Measurements from ENCODE around the gene RPL14. TPM values are rescaled to one million over a fixed set of nuclear protein-coding genes. Genes with fewer than 3 reads are reported as not detected.

The RPL14 gene
- total and polyA plus RNA-seq, 2 of the 13 experiments (the other 11 are each of a cell fraction or from before 2014, with no cell fraction given) = 502 to 1,291 TPM

DNA sequence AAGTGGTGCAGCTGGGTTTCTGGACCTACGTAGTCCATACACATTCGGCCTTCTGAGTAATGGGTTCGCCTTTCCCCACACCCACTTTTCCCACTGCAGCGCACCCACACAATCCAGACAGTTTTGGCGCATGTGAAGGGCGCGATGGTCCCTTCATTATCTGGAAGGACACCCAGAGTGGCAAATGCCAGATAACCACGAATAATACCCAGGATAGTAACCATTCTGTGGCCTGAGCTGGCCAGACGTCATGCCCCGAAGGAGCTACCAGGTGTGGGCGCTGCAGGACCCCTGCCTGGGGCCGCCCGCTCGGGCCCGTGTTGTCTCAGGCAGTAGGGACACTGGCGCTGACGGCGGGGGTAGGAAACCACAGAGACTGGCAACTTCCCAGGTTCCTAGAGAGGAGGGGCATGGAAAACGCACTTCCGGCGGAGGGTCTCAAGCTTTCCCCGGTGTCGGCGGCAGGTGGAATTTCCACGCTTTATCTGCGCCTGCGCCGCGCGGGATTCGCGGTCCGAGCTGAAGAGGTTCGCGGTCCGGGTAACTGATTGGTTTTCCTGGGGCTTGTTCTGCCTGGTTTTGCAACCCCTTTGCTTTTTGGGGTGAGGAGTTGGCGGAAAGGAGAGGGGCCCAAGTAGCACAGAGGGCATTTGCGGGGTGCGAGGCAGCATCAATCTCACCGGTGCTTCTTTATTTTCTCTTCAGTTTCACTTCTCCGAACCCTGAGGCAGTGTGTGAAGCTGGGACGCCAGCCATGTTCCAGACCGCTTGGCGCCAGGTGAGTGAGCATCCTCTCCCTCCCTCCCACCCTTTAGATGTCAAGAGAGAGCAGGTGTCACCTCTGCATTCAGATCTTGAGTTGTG is 48.7 kb downstream of the RPL14 start, which contains the start of gene ZNF620 (continued):
- TF ChIP-seq KMT2A (CRISPR knock-in tag; IDR thresholded peaks at IDR 0.05) = peak; percentile 89
- TF ChIP-seq, protein P1, sequence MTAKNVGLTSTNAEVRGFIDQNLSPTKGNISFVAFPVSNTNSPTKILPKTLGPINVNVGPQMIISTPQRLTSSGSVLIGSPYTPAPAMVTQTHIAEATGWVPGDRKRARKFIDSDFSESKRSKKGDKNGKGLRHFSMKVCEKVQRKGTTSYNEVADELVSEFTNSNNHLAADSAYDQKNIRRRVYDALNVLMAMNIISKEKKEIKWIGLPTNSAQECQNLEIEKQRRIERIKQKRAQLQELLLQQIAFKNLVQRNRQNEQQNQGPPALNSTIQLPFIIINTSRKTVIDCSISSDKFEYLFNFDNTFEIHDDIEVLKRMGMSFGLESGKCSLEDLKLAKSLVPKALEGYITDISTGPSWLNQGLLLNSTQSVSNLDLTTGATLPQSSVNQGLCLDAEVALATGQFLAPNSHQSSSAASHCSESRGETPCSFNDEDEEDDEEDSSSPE (CRISPR knock-in tag; IDR thresholded peaks at IDR 0.05) = peak; percentile 82
- TF ChIP-seq SOX6 (IDR thresholded peaks at IDR 0.05) = no peak
- peak; percentile 70; the same call in 1 of the 2 replicates for TF ChIP-seq SOX6 (CRISPR knock-in tag; IDR thresholded peaks at IDR 0.05)
- peak; percentile 30; the same call in 1 of the 2 replicates for TF ChIP-seq ZNF235 (CRISPR knock-in tag; IDR thresholded peaks at IDR 0.05; ENCODE audit: borderline replicate concordance)
- no peak for TF ChIP-seq SIN3A (IDR thresholded peaks at IDR 0.05; ENCODE audit: borderline replicate concordance, low read depth, low read length)
- peak; percentile 25; the same call in 1 of the 2 replicates for TF ChIP-seq RARA (CRISPR knock-in tag; IDR thresholded peaks at IDR 0.05)
- TF ChIP-seq, protein P2, sequence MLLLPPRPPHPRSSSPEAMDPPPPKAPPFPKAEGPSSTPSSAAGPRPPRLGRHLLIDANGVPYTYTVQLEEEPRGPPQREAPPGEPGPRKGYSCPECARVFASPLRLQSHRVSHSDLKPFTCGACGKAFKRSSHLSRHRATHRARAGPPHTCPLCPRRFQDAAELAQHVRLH (CRISPR knock-in tag; IDR thresholded peaks at IDR 0.05; ENCODE audit: borderline replicate concordance, low read depth) = peak; percentile 76; the same call in 1 of the 2 replicates
- TF ChIP-seq ZNF143 (CRISPR knock-in tag; IDR thresholded peaks at IDR 0.05) = no peak
- no peak for TF ChIP-seq REL (CRISPR knock-in tag; conservative IDR thresholded peaks at IDR 0.05)
- peak; percentile 62; the same call in 1 of the 2 replicates for TF ChIP-seq NFKB2 (CRISPR knock-in tag; IDR thresholded peaks at IDR 0.05; ENCODE audit: borderline replicate concordance)
- TF ChIP-seq, protein P3, sequence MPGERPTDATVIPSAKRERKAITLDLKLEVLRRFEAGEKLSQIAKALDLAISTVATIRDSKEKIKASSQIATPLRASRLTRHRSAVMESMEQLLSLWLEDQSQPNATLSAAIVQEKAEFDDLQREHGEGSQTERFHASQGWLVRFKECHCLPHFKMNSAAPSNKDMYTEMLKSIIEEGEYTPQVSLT (CRISPR knock-in tag; IDR thresholded peaks at IDR 0.05; ENCODE audit: borderline replicate concordance, low read depth) = 0 out of 2 replicates have a peak, but pooled peaks have one; percentile 57
- TF ChIP-seq, protein P4, sequence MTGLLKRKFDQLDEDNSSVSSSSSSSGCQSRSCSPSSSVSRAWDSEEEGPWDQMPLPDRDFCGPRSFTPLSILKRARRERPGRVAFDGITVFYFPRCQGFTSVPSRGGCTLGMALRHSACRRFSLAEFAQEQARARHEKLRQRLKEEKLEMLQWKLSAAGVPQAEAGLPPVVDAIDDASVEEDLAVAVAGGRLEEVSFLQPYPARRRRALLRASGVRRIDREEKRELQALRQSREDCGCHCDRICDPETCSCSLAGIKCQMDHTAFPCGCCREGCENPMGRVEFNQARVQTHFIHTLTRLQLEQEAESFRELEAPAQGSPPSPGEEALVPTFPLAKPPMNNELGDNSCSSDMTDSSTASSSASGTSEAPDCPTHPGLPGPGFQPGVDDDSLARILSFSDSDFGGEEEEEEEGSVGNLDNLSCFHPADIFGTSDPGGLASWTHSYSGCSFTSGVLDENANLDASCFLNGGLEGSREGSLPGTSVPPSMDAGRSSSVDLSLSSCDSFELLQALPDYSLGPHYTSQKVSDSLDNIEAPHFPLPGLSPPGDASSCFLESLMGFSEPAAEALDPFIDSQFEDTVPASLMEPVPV (CRISPR knock-in tag; IDR thresholded peaks at IDR 0.05) = peak; percentile 30; the same call in 1 of the 2 replicates
- no peak for TF ChIP-seq CEBPG (CRISPR knock-in tag; IDR thresholded peaks at IDR 0.05)
- peak; percentile 37; the same call in 1 of the 2 replicates for TF ChIP-seq ZFP90 (CRISPR knock-in tag; IDR thresholded peaks at IDR 0.05; ENCODE audit: borderline replicate concordance)
- TF ChIP-seq, protein P5, sequence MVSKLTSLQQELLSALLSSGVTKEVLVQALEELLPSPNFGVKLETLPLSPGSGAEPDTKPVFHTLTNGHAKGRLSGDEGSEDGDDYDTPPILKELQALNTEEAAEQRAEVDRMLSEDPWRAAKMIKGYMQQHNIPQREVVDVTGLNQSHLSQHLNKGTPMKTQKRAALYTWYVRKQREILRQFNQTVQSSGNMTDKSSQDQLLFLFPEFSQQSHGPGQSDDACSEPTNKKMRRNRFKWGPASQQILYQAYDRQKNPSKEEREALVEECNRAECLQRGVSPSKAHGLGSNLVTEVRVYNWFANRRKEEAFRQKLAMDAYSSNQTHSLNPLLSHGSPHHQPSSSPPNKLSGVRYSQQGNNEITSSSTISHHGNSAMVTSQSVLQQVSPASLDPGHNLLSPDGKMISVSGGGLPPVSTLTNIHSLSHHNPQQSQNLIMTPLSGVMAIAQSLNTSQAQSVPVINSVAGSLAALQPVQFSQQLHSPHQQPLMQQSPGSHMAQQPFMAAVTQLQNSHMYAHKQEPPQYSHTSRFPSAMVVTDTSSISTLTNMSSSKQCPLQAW (CRISPR knock-in tag; IDR thresholded peaks at IDR 0.05) = peak; percentile 94
- no peak for TF ChIP-seq GLI4 (CRISPR knock-in tag; IDR thresholded peaks at IDR 0.05; ENCODE audit: borderline replicate concordance)
- no peak for TF ChIP-seq ZNF274 (CRISPR knock-in tag; IDR thresholded peaks at IDR 0.05)
- no peak; the same call in 1 of the 2 replicates for TF ChIP-seq MXD4 (CRISPR knock-in tag; IDR thresholded peaks at IDR 0.05)
- TF ChIP-seq MAZ (IDR thresholded peaks at IDR 0.05; ENCODE audit: borderline replicate concordance, low read depth, low read length) = no peak
- TF ChIP-seq MAZ (CRISPR knock-in tag; IDR thresholded peaks at IDR 0.05; ENCODE audit: low read depth) = peak; percentile 69; the same call in 1 of the 2 replicates
- TF ChIP-seq KDM3A (CRISPR knock-in tag; IDR thresholded peaks at IDR 0.05; ENCODE audit: low read depth) = 0 out of 2 replicates have a peak, but pooled peaks have one; percentile 37
- peak; percentile 77; the same call in 1 of the 2 replicates for TF ChIP-seq ZNF788 (CRISPR knock-in tag; IDR thresholded peaks at IDR 0.05; ENCODE audit: borderline replicate concordance)
- no peak for TF ChIP-seq POLR2AphosphoS2 (IDR thresholded peaks at IDR 0.05; ENCODE audit: low read depth, low read length)
- no peak for TF ChIP-seq ZNF207 (IDR thresholded peaks at IDR 0.05; ENCODE audit: borderline replicate concordance)
